Limb (tissue), 2 donors: ENCODE data around the gene TTC16.
A peak's percentile ranks its signal among the peaks of the same experiment; 100 is the strongest.
"Not testable (repeated sequence)": the region's sequence is repeated elsewhere in the genome, so short reads cannot be mapped to it uniquely, and the experiment has no call there.

ENCODE experiments used
- DNase-seq, 2 donors: peaks; one replicate each; pipeline ENCODE4 v3.0.0-alpha.2; 2016; ENCODE audit errors: extremely low spot score in 2 of 2

The TTC16 gene

DNA sequence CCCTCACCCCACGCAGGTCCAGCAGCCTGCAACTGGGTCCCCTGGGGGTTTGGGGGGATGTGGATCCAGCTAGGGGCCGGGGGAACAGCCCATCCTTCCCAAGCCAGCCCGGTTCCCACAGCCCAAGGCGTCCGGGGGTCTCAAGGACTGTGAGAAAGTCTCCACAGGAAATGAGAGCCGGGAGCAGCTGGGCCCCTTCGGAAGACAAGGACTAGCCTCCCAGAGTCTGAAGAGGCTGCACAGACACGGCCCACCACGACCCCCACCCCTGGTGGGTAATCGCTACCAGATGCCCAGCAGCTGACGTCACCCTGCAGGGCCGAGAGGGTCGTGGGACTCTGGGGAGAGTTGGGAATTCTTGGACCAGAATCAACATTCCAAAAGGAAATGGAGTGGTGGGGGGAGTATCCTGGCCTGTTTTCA, 52.0 kb downstream of the TTC16 start:
- peak; percentile 73 to 79 for DNase-seq

DNA sequence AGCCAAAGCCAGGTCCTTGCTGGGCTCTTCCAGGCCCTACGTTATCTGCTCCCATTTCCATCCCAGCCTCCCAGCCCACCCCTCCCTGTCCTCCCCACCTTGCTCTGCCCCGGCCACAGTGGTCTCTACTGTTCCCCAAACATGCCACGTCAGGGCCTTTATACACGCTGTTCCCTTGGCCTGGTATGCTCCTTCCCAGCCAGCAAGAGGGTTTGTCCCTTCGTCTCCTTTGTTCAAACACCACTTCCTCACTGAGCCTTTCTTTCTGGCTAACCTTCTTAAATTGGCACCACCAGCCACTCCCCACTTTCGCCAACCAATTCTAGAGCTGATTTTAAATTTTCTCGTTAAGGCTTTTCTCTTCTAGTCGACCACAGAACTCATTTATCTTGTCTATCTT, 52.8 kb downstream of the TTC16 start:
- DNase-seq = no peak

DNA sequence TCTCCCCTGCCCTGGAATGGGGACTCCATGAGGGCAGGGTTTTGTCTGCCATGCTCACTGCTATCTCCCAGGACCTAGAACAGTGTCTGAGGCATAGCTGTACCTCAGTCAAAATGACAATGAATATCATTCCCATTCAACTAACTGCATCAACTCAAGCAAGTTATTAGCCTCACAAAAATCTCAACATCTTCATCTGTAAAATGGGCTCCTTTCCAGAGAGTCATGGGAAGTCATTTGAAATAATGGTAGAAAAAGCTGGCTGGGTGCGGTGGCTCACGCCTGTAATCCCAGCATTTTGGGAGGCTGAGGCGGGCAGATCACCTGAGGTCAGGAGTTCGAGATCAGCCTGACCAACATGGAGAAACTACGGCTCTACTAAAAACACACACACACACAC, 53.2 kb downstream of the TTC16 start:
- no peak for DNase-seq

DNA sequence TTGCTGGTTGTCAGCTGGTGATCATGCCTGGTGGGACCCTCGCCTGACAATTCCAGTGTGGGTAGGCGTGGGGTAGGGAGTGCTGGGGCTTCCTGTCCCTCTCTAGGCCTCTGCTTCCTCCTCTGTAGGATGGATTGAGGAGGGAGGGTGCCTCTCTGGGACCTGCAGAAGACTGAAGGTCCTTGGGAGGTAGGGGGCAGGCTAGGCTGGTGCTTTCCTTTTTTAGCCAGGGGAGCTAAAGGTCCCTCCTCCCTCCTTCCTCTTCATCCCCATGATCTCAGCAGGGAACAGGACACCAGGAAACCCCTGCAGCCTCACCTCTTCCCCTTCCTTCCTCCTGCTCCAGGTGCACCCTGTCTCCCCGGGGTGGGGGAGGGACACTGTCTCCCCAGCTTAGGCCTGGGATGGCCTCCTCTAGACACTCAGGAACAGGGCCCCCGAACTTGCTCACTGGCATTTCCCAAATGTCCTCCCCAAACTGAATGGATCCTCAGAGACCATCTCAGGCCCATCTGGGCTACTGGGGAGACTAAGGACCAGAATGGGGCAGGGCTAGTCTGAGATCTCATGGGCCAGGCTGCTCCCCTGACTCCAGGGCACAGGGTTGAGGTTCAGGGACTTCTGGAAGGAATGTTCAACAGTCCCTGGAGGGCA, 54.2 kb downstream of the TTC16 start:
- peak in 1 of 2 donors; percentile 34 for DNase-seq

DNA sequence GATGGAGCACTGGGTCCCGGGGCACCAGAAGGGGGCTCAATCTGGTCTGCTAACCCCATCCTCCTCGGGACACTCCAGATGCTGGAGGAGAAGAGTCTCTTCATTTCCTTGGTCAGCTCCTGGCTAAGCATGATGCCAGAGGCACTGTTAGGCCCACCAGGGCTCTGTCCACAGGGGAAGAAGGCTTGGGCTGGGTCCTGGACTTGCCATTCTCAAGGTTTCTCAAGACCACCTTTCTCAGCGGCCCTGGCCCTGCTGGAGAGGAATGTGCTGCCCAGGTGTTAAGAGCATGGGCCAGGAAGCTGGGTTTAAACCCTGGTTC, 54.7 kb downstream of the TTC16 start:
- no peak for DNase-seq

DNA sequence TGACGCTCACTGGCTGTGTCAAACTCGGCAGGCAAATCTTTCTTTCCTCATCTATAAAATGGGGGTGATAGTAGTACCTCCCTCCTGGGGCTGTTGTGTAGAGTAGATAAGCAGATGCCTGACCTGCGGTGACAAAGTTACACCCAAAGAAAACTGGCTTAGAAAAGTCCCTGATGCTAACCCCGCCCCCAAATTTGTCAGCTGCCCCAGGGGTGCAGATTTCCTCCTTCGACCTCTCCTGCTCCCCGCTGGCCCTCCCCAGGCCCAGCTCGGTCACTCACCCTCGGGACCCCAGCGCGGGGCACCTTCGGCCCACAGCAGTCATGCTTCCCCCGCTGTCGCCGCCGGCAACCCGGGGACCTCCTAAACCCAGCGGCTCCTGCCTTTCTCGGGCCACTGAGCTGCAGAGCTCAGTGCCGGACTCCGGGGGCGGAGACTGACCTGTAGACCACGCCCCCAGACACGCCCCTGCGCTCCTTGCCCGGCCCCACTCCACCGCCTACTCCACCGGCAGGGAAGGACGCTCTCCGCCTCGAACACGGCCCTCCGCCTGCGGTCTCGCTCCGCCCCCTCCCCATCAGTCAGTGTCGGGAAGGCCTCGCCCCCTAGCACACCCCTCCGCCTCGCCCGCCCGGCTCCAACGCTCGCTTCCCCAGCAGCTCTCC, 55.2 kb downstream of the TTC16 start:
- DNase-seq = peak; percentile 97 to 99

DNA sequence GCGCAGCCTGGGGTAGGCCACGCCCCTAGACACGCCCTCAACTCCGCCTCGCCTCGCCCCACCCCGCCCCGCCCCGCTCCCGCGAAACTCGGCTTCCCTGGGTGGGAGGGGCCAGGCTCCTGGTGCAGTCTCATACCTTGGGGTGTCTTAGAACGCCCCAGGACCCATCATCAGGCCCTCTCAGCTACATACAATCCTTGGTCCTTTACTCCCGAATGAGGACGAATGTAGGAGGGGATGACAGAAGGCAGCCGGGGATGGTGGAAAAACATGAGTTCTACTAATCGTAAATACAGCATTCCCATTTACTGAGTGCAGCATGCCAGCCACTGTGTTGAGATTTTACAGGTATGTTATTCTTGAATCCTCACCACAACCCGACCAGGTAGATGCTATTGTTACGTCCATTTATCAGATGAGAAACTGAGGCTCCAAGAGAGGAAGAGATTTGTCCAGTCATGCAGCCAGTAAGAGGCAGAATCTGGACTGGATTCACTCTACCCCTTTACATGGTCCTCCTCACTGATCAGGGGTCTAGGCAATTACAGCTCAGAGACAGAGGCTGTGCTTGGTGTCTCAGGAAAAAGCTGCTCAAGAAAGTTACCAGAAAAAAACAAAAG, 55.8 kb downstream of the TTC16 start:
- no peak for DNase-seq

DNA sequence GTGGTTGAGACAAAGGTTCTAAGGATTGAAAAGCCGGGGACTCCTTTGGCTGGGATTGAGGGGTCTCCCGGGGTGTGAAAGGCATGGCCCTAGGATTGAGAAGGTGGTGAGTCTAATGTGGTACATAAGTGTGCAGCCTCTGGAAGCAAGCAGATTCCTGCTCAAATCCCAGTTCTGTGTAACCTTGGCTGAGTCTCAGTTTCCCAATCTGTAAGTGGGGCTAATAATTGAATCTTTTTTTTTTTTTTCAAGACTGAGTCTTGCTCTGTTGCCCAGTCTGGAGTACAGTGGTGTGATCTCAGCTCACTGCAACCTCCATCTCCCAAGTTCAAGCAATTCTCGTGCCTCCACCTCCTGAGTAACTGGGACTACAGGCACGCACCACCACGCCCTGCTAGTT, 56.7 kb downstream of the TTC16 start:
- no peak for DNase-seq

DNA sequence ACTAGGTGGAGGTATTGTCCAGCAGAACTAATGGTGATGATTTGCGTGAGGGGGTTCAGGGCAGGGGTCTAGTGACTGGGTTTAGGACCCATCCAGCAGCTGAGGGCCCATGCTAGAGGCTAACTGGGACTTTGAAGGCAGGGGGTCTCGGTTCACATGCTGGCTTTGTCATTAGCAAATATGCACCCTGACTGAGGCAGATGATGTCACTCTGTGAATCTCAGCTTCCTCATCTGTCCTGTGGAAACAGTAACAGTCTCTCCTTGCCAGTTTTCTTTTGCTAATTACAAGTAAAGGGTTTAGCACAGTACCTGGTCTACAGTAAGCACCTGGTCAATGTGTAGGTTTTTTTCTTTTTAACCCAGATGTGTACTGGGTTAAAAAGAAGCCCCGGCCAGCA, 57.4 kb downstream of the TTC16 start:
- no peak for DNase-seq

DNA sequence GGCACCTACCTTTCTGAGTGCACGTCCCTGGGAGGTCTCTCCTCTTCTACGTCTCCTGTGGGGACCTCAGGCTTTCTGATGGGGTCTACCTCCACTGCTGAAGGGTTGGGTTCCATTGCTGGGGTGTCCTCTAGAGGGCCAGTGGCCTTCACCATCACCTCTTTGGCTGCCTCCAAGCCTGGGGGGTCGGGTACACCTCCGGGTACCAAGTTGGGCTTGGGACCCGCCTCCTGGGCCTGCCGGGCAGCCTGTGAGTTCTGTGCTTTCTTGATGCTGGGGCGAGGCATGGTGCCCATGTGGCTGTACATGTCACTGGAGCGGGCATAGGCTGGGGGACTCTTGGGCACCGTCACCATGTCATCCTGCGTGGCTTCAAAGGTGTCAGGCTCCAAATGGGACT, 58.1 kb downstream of the TTC16 start:
- DNase-seq = no peak

DNA sequence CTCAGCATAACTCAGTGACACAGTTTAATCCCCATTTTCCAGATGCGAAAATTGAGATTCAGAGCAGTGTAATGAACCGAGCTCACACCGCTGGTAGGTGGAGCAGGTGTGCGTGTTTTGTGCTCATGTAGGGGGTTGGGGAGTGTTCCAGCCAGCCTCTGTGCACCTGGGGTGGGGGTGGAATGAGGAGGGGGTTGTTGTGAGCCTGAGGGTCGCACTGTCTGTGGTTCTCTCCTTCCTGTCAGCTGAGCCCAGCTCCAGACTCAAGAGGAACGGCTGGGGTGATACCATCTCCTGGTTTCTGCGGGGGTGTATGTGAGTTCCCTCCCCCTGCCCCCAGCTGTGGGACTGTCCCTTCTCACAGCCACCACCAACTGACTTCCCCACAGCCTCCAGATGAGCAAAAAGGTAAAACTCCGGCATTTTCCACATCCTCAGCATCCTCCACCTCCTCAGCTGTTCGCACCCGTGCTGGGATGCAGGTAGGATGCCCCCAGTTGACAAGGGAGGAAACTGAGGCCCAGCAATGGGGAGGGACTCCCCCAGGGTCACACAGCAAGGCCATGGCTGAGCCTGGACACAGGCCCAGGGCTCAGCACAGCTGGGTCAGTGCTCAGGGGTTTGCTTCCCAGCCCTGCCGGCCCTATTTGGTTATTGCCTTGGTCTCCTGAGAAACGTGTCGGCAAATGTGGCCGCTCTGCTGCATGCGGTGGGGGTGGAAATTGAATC, 60.5 kb downstream of the TTC16 start:
- DNase-seq = no peak

DNA sequence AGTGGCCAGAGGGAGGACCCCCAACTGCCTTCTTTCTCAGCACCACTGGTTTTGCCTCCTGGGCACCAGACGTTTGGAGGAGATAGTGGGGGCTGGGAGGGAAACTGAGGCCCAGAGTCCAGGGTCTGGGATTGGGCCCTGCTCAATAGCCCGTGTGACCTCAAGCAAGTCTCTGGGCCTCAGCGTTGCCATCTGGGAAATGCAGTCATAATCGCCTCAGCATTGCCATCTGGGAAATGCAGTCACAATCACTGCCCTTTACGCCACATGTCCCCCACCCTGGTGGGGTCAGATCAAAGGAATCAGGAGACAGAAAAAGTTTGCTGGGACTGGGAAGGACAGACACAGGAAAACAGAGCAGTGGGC, 61.0 kb downstream of the TTC16 start:
- DNase-seq = no peak

DNA sequence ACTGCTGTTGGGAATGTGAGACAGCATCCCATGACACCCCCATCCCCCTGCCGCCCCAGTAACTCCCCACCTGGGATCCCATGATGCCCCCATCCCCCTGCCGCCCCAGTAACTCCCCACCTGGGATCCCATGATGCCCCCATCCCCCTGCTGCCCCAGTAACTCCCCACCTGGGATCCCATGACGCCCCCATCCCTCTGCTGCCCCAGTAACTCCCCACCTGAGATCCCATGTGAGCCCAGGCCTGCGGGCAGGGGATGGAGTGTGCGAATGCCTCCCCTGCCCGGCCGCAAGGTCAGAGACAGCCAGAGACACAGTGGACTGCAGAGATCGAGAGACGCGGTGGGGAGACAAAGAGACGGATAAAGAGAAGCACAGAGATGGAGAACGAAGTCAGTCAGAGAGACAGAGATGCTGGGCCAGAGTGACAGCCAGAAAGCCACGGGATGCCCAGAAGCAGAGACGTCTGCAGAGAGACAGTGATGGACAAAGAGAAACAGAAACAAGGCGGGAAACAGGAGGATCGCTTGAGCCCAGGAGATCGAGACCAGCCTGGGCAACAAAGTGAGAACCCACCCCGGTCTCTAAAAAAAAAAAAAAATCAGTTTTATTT, 61.6 kb downstream of the TTC16 start:
- DNase-seq = no peak

DNA sequence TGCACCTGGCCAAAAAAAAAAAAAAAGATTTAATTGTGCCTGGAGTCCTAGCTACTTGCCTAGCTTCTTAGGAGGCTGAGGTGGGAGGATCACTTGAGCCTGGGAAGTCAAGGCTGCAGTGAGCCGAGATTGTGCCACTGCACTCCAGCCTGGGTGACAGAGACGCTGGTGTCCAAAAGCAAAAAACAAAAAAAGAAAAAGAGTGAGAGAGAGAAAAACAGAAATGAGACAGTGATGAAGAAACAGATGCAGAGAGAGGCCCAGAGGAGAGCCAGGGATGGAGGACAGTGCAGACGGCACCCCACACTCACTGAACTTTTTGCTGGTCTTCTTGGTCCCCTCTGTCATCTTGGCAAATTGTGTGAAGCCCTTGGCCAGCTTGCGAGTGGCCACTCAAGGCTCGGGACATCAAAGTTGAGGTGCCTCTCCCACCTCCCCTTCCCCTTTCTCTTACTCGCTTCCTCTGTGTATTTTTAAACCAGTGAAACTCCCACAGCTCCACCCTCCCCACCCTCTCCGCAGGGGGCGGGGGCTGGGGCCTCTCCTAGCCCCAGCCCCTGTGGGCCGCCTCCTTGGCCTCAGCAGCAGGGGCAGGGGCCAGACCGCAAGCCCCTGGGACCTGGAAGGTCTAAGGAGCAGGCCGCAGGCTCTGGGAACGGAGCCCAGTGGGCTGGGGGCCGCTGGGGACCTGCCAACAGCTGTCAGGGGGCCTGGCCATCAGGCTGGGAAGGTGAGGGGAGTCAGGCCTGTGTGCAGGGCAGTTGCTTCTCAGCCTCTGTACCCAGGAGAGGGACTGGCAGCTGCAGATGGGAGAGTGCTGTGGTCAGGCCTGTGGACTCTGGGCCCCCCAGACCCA, 62.6 kb downstream of the TTC16 start, which contains the start of gene SH2D3C:
Gene SH2D3C (minus strand): TSS at position 387 of the 856 bp plus-strand sequence. CDS start 39 bp downstream, at position 348.
- DNase-seq = no peak

DNA sequence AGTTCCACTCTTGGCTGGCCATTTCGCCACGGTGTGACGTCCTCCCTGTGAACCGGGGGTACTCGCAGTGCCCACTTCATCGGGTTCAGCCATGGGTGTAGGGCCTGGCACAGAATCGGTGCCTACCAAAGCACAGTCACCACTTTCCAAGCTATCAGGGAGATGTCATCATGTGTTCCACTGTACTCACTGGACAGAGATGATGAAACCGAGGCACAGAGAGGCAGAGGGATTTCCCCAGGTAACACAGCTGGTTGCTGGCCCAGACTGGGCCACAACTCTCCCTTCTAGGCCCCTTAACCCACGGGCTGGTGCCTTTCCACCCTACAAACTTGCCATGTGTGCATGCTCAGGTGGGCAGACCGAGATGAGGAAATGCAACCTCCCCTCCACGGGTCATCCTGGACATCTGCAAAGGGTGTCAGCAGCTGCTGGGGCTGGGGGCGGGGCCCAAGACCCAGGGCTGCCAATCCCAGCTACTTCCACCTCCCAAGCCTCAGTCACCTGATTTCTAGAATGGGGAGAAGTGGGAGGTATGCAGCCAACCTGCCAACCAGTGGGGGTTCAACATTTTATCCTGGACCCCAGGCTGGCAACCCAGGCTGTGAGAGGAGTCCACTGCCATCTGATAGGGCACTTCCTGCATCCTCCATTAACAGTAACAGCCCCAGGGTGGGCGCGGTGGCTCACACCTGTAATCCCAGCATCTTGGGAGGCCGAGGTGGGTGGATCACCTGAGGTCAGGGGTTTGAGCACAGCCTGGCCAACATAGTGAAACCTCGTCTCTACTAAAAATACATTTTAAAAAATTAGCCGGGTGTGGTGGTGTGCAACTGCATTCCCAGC, 63.5 kb downstream of the TTC16 start:
- DNase-seq = no peak

DNA sequence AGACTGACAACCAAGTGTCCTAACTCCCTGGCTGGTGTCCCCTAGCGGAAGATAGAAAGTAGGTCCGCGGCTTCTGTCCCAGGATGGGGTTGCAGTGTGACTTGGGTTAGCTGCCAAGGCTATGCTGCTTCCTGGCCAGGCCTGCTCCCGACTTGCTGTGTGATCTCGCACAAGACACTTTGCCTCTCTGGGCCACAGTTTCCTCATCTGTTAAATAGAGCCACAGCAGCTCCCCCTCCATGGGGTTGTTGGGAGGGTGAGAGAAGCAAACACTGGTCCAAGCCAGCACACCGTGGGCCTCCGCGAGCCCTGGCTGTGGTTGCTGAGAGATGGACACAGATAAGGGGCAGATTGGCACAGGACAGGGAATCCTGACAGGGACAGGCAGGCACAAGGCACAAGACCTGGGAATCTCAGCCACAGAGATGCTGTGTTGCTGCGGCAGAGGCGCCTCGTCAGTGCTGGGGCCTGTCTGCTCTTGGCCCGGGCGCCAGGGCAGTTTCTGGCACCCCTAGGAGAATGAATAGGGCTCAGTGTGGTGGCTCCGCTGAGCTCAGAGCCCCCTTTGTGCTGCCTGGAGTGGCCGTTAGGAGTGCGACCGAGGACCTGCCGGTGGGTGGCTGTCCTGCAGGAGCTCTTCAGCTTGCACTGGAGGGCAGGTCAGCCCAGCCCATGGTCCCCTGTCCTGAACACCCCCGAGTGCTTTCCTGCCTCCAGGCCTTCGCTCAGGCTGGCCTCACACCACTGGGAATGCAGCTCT, 64.4 kb downstream of the TTC16 start:
- no peak for DNase-seq

DNA sequence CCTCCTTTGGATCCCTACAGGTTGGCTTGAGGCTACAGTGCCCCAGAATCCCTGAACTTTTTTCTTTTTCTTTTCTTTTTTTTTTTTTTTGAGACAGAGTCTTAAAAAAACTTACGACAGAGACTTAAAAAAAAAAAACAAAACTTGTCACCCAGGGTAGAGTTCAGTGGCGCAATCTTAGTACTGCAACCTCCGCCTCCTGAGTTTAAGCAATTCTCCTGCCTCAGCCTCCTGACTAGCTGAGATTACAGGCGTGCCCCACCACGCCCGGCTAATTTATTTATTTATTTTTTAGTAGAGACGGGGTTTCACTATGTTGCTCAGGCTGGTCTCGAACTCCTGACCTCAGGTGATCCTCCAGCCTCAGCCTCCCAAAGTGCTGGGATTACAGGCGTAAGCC, 65.0 kb downstream of the TTC16 start:
- DNase-seq = not testable (repeated sequence)
